Panc1 (cell line): Measurements from ENCODE around the gene ABHD2. TPM values are rescaled to one million over a fixed set of nuclear protein-coding genes. Genes with fewer than 3 reads are reported as not detected.

Source experiments
- ATAC-seq: fragments of 200-7000 bp; cut with Tn5 transposase; 2 replicates; pipeline ENCODE4 v1.9.1; 2020; ENCODE audit warnings: mild to moderate bottlenecking, moderate library complexity
- BruUV-seq: library from RNA; stranded (reverse); fragments of 400-500 nt; replicated peaks from 2 replicates; lab custom pipeline; 2021; lab: Mats Ljungman, UMichigan
- CTCF ChIA-PET: fragments of 300-600 bp; sonication (Branson Sonifier 250); formaldehyde crosslinking; loops from one replicate; lab custom pipeline; 2022; ENCODE audit warnings: antibody characterized with exemption; lab: Charles Lee
- POLR2A ChIA-PET: fragments of 300-600 bp; sonication (Branson Sonifier 250); formaldehyde crosslinking; loops from one replicate; lab custom pipeline; 2022; ENCODE audit warnings: antibody characterized with exemption; lab: Charles Lee
- DNase-seq: peaks from one replicate; pipeline ENCODE4 v3.0.0-alpha.2; 2010; ENCODE audit warnings: low read depth, low spot score
- H3K27ac ChIP-seq: 2 replicates; pipeline ENCODE4 v1.5.1; 2011; ENCODE audit warnings: mild to moderate bottlenecking, low read length, inconsistent platforms
- H3K27me3 ChIP-seq: fragments of 200-500 bp; sonication (Bioruptor generic); 2 replicates; pipeline ENCODE4 v1.6.0; 2014; ENCODE audit warnings: low read length, inconsistent platforms; ENCODE audit not compliant: control insufficient read depth, insufficient read depth
- H3K36me3 ChIP-seq: fragments of 200-500 bp; sonication (Bioruptor generic); 2 replicates; pipeline ENCODE4 v1.5.1; 2014; ENCODE audit warnings: inconsistent platforms, mild to moderate bottlenecking, low read length, moderate library complexity; ENCODE audit not compliant: control insufficient read depth, insufficient read depth
- H3K4me1 ChIP-seq: 2 replicates; pipeline ENCODE4 v1.5.1; 2011; ENCODE audit warnings: inconsistent platforms, mild to moderate bottlenecking, low read length, moderate library complexity; ENCODE audit not compliant: control insufficient read depth, insufficient read depth
- H3K4me3 ChIP-seq, 2 experiments: 2 replicates each; pipeline ENCODE4 v1.5.1; 2011 to 2012; ENCODE audit warnings: low read depth in 2 of 2, low read length in 2 of 2, mild to moderate bottlenecking in 2 of 2, inconsistent platforms in 1 of 2, moderate library complexity in 1 of 2
- H3K9me3 ChIP-seq: fragments of 200-500 bp; sonication (Bioruptor generic); 2 replicates; pipeline ENCODE4 v1.5.1; 2014; ENCODE audit warnings: low read depth, mild to moderate bottlenecking, inconsistent platforms, low read length, moderate library complexity; ENCODE audit not compliant: control insufficient read depth, insufficient read depth
- POLR2AphosphoS5 ChIP-seq: IDR thresholded peaks from 2 replicates; pipeline ENCODE4 v1.6.1; 2012; ENCODE audit warnings: mild to moderate bottlenecking, low read depth, low read length, moderate library complexity
- REST ChIP-seq, 2 experiments: IDR thresholded peaks; 2 replicates each; pipeline ENCODE4 v1.6.1; 2011 to 2012; ENCODE audit warnings: low read depth in 2 of 2, control low read depth in 1 of 2, low read length in 1 of 2, mild to moderate bottlenecking in 1 of 2, moderate library complexity in 1 of 2; ENCODE audit not compliant: insufficient read depth in 1 of 2
- SIN3A ChIP-seq: IDR thresholded peaks from 2 replicates; pipeline ENCODE4 v1.6.1; 2012; ENCODE audit warnings: low read depth, mild to moderate bottlenecking, low read length, moderate library complexity, borderline replicate concordance; ENCODE audit not compliant: insufficient read depth
- TCF7L2 ChIP-seq: IDR thresholded peaks from 2 replicates; pipeline ENCODE4 v1.6.1; 2011; ENCODE audit warnings: mild to moderate bottlenecking, low read depth, low read length, inconsistent platforms
- in situ Hi-C: cut with HindIII; loops from 2 replicates; pipeline ENCODE4 v1.10.0; 2016; ENCODE audit warnings: low sequenced_read_pairs, low pct_unique_long_range_greater_than_20kb
- intact Hi-C: fragments of 100-400 bp; cut with micrococcal nuclease; formaldehyde crosslinking; loops from one replicate; pipeline ENCODE4 v1.10.0; 2022; ENCODE audit not compliant: unreplicated experiment
- total RNA-seq: library from RNA; stranded (reverse); gene quantifications from one replicate; pipeline ENCODE4 v1.2.1, GENCODE V29; 2021; ENCODE audit not compliant: unreplicated experiment
- TF ChIP-seq, protein P1 (sequence below): fragments of 450-650 bp; IDR thresholded peaks from 2 replicates; pipeline ENCODE4 v1.5.1; 2017; ENCODE audit warnings: mild to moderate bottlenecking

Gene ABHD2
- total RNA-seq, 1 experiment from 2014 or later = 95.0 TPM

DNA sequence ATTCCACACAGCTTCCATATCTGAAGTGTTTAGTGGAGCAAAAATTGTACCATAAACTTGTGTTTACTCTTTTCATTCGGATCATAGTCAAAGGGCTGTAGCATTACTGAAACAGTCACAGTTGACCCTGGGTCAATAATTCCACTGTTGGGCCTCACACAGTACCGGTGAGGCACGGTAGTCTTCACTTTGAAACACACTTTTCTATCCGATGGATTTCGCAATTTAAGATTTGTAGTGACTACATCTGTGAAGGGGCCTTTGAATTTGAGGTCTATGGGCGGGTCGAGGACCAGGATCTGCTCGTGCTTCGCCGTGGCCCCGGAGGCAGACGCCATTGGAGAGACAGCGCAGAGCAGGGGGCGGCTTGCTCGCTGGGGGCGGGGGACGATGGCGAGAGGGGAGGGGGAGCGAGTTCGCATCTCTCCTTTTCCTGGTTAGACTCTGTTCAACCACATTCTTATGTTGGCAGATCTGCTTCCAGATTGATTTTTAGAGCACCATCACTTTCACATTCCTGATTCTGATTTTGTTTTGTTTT lies 113.3 kb downstream of the ABHD2 start:
- in situ Hi-C loops = no loop called here

DNA sequence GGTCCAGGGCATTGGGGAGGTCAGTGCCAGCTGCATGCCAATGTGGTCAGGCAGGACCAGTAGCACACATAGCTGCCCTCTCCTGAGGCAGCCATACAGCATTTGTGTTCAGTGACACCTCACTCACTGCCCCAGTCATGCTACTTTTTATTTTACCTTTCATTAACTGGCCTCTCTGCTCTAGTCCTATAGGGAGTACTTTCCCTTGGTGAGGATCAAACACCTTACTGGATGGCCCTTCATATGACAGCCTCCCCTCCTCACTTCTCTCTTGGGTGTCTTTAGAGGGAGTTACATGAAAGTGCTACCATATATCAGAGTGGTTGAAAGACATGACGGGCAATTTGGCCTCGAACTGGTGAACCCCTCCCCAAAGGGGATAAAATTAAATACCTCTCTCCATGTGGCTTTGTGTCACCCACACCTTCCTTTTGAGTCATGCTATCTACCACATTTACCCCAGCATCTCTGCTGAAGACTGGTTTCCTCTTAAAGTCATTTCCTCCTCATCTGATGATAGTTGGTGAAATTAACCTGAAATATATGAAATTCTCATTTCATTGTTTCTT lies 115.5 kb downstream of the ABHD2 start:
- DNase-seq = no peak
- CTCF ChIA-PET = no interaction called here

More for the DNA sequence above, 113.3 kb downstream of the ABHD2 start:
- ChIA-PET POLR2A (no interaction called here), CTCF (no interaction called here)
- Histone ChIP-seq H3K27me3 (no peaks in the 10 kb centered on the region), H3K4me1 (0 out of 2 replicates have a peak, but pooled peaks cover under 1% of the 10 kb centered on the region), H3K9me3 (no peaks in the 10 kb centered on the region), H3K27ac (no peak overlapping the region), H3K36me3 (no peaks in the 10 kb centered on the region), H3K4me3 (no peak overlapping the region)
- TF ChIP-seq POLR2AphosphoS5 (no peak), REST (IDR thresholded peaks at IDR 0.05; ENCODE audit: insufficient read depth in 1 of 2, low read depth in 2 of 2, low read length in 1 of 2) (no peak), TCF7L2 (no peak), SIN3A (no peak)
- TF ChIP-seq, protein P1, sequence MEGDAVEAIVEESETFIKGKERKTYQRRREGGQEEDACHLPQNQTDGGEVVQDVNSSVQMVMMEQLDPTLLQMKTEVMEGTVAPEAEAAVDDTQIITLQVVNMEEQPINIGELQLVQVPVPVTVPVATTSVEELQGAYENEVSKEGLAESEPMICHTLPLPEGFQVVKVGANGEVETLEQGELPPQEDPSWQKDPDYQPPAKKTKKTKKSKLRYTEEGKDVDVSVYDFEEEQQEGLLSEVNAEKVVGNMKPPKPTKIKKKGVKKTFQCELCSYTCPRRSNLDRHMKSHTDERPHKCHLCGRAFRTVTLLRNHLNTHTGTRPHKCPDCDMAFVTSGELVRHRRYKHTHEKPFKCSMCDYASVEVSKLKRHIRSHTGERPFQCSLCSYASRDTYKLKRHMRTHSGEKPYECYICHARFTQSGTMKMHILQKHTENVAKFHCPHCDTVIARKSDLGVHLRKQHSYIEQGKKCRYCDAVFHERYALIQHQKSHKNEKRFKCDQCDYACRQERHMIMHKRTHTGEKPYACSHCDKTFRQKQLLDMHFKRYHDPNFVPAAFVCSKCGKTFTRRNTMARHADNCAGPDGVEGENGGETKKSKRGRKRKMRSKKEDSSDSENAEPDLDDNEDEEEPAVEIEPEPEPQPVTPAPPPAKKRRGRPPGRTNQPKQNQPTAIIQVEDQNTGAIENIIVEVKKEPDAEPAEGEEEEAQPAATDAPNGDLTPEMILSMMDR = no peak
- no peak for ATAC-seq
- BruUV-seq = no TSS peak
- DNase-seq = no peak
- intact Hi-C loops = no loop called here

More for the DNA sequence above, 115.5 kb downstream of the ABHD2 start:
- H3K27ac ChIP-seq = no peak overlapping the region
- ATAC-seq = no peak
- no TSS peak for BruUV-seq
- in situ Hi-C loops (no loop called here), intact Hi-C loops (no loop called here)
- no peak overlapping the region for H3K4me3 ChIP-seq
- no peaks in the 10 kb centered on the region for H3K9me3 ChIP-seq
- no peaks in the 10 kb centered on the region for H3K36me3 ChIP-seq
- H3K4me1 ChIP-seq = peaks cover 5% of the 10 kb centered on the region; the same call in 1 of the 2 replicates
- no peaks in the 10 kb centered on the region for H3K27me3 ChIP-seq
- POLR2A ChIA-PET = no interaction called here
- TF ChIP-seq REST (IDR thresholded peaks at IDR 0.05; ENCODE audit: insufficient read depth in 1 of 2, low read depth in 2 of 2, low read length in 1 of 2) (no peak), TCF7L2 (no peak), SIN3A (no peak), POLR2AphosphoS5 (no peak)
- TF ChIP-seq, protein P1 = no peak
